NCI-H446 (cell line): Measurements from ENCODE around the gene LRRC1.
"Not testable (repeated sequence)": the region's sequence is repeated elsewhere in the genome, so short reads cannot be mapped to it uniquely, and the experiment has no call there.

Experiments
- DNase-seq, 2 experiments: peaks; one replicate each; lab custom pipeline; 2025; lab: John Stamatoyannopoulos, UW

The LRRC1 gene

GRCh38 chr6:53792973-53793317, 1.9 kb upstream of the LRRC1 start:
- no peak for DNase-seq

DNA sequence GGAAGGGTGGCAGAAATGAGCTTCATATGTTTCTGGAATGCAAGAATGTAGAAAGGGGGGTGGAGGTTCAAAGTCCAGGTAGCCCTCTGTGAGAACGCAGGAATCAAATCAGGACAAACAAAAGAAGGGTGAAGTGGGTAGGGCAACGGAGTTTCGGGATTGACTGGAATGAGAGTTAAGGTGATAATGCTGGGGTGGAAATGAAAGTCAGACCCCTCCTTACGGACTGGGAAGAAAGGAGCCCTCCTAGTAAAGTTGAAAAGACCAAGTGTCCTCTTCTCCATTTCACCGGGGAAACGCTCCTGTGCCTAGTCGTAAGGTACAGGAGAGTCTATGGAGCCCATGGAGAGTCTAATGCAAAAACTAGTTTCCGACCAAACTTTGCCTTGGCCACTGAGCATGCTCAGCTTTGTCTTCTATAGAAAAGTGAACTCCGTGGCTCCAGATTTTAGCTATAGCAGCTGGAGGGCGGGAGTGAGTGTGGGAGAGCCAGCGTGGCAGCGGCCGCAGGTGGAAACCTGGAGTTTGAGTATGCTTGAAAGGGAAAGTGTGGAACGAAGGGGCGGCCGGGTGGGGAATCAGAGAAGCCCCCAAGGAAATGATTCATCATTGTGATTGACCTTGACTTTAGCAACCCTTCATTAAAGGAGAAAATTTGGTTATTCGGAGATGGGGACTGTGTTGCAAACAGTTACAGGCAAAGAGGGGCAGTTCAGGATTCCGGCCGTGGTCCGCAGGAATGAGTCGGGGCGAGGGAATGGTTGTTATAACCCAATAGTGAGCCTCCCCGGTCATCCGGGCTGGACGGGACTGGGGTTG, 1.3 kb upstream of the LRRC1 start:
- peak; percentile 29 to 57 for DNase-seq

- peak; percentile 63 to 76 for DNase-seq
These were observed 577 bp upstream of the LRRC1 start for GRCh38 chr6:53794137-53794719.

- no peak for DNase-seq
These were observed 516 bp downstream of the LRRC1 start for GRCh38 chr6:53795340-53795701.

GRCh38 chr6:53795702-53796450, 1.1 kb downstream of the LRRC1 start:
- DNase-seq: no peak

DNA sequence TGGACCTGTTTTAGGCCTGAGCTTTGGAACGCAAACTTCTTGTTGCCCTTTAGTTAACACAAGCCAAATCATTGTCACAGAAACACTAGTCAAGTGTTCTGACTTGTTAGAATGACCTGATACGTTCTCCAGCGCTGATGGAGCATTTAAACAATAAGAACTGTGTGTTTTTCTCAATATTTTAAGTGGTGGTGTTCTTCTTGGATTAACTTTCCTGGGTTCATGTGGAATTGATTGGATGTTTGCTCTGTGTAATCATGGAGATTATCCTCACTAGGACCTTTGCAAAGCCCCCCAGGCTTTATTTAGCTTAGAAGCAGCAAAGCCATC, 1.6 kb downstream of the LRRC1 start:
- no peak for DNase-seq

DNA sequence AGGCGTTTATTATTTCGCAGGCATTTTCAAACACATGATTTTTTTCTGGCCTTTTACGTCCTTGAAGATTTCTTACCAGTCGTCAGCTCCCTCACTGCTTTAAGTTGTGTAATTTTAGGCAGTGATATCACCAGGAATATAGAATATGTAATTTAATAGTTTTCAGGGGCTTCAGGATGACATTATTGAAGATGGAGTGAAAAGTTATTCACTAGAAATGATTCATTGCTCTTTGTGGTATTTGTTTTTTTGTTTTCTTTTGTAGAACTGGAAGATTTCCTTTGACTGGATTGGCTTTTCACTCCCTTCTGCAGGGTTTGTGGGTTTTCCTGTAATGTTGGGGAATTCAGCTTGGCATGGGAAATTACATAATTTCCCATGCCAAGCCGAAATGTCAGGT, 2.0 kb downstream of the LRRC1 start:
- DNase-seq: no peak

DNA sequence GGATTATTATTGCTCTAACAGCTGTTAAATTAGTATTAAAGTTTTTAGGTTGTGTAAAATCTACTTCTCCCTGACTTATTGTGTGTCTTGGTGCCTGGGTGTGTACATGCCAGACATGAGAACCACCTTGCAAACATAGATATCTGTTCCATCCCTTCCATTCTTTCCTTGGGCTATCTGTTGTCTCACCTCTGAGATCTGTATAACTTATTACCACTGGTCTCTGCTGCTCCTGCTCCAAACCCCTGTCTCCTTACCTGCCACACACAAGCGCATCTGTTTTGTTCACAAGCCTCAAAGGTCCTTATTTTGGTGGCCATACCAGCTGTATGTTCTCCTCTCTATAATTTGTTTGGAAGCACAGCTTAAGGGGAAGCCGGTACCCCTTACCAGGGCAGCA, 2.5 kb downstream of the LRRC1 start:
- DNase-seq: no peak

GRCh38 chr6:53799340-53799739, 4.5 kb downstream of the LRRC1 start:
- no peak for DNase-seq

DNA sequence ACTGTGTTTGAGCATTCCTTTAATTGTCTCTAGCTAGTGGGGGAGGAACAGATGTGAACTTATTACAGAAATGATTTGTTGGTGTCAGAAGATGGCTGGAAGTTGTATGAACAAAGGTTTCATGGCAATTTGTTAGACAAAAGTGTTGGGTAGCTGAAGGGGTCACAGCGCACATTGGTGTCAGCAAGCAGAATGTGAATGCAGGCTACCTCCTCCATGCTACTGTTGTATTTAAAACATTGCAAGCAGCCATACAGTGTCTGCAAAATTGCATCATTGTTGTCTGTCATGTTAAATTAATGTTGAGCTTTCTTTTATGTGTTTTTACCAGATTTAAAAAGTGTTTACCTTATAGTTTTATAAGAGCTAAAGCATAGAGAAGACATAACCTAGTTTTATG, 6.2 kb downstream of the LRRC1 start:
- no peak for DNase-seq

GRCh38 chr6:53802582-53802981, 7.8 kb downstream of the LRRC1 start:
- no peak for DNase-seq

DNA sequence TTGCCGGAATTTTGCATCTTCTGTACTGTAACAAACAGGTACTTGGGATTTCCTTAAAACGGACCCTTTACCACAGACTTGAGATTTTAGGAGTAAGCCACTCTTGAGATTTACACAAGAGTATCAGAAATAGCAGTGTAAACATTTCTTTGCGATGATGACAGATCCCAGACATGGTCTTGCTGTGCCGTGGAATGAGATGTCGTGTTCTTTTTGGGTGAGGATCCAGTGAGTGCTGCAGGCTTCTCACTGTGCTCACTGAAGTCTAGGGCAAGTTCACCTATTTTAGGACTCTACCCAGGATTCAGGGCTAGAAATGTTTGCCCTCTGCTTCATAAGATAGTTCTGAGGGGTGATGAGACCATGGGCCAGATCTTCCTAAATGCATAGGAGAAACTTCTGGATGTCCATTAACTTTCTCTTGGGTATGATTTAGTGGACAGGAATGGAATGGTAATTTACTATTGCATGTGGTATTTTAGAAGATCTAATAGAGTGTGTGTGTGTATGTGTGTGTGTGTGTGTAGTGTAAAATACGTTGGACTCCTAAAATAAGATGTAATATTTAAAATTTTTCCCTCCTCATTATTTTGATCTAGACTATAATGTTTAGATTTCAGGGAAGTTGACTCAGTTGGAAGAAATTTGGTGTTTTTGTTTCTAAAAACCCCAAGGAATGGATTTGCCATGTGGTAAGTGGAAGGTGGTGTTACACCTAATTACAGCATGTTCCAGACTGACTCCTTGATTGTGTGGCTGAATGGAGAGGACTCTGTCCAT, 8.5 kb downstream of the LRRC1 start:
- no peak for DNase-seq

GRCh38 chr6:53805016-53805415, 10.2 kb downstream of the LRRC1 start:
- DNase-seq: peak in 1 of 2 experiments; percentile 43

GRCh38 chr6:53805725-53806124, 10.9 kb downstream of the LRRC1 start:
- DNase-seq: no peak

- DNase-seq: not testable (repeated sequence)
These were observed 12.8 kb downstream of the LRRC1 start for GRCh38 chr6:53807606-53808005.

DNA sequence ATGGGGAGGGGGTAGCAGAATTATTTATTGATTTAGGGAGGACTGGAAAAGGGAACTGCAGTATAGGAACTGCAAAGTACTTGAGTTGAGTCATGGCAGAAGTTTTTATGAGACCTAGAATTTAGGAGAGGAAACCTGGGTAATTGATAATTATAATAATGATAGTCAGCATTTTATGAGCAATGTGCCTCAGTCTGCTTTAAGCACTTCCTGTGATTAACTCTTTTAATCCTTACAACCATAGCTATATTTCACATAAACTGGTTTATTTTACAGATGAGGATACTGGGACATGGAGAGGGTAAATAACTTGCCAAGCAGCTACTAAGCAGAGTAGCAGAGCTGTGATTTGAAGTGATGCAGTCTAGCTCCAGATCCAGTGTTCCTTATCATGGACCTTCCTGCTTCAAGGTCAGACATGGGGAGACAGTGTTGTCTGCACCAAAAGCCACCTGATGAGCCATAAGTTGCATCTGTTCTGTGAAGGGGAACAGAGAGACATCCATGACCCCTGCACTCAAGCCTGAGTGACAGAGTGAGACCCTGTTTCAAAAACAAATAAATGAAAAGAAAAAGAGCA, 13.6 kb downstream of the LRRC1 start:
- no peak for DNase-seq

DNA sequence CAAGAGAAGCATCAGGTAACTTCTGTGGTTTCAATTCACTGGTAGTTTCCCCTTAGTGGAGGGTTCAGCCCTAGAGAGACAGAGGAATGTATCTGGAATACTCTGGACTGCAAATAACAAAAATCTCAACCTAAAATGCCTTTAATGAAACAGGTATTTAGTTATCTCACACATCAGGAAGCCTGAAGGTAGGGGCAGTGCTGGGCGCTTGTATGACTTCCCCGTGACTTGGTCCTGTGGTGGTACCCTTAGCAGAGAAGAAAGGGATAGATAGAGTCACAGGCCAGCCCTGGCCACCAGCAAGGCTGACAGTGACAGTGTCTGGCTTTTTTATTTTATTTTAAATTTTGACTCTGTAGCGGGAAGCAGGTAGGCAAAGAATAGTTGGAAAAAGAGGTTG, 14.9 kb downstream of the LRRC1 start:
- no peak for DNase-seq

DNA sequence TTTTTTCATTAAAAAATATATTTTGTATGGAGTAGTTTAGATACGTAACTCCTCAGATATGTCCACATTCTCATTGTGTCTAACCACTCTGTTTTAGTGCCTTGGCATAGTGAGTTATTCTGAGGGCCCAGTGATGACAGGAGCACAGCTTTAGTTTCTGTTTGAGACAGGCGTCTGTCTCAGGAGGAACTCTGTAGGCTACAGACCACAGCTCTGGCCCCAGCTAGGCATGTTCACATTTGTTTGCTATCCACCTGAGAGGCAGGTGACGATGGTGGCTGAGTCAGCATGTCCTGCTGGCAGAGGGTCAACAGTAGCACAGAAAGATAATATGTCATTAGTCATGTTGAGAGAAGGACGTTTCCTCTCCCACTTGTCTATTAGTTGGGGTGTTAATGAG, 16.3 kb downstream of the LRRC1 start:
- DNase-seq: no peak

GRCh38 chr6:53811746-53812145, 16.9 kb downstream of the LRRC1 start:
- DNase-seq: no peak

DNA sequence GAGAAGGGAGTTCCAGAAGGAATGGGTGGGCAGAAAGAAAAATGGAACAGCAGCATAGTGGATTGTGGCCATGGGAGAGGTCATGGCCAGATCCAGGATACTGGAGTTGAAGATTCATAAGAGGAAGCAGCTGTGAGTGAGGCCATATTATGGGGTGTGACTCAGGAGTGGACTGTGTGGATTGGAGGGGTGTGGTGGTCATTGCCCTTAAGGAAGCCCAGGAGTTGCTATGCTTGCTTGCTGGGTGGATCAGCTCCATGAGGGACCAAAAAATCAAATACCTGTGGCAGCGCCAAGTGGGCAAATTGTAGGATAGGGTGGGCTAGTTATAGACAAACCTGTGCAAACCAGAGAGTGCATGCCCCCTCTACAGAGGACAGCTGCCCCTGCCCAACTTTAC, 18.3 kb downstream of the LRRC1 start:
- no peak for DNase-seq

GRCh38 chr6:53813801-53814200, 19.0 kb downstream of the LRRC1 start:
- no peak for DNase-seq

DNA sequence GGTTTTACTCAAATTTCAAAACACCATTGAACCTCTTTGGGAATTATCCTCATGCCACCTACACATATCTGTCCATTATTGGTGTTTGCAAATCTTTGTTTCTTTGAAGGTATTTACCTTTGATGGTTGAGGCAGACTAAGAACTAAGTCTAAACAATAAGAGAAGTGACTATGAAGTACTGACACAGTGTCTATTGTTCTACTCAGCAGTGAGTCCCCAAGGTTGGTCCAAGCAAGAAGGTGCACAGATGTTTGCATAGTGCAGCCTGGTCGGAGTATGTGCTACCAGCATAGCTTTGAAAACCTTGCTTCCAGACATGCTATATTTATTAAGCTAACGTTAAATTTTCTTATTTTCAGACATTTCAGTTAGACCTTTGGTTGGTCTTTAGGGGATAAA, 19.5 kb downstream of the LRRC1 start:
- DNase-seq: no peak
